Right cardiac atrium (tissue), 5 donors: ENCODE data around the gene IVL. TPM values are rescaled to one million over a fixed set of nuclear protein-coding genes. Genes with fewer than 3 reads are reported as not detected.

Experiments used
- ATAC-seq, 2 donors: fragments of 200-7000 bp; cut with Tn5 transposase; one replicate each; pipeline versions ENCODE4 v1.8.0 to v1.9.1; 2020; ENCODE audit warnings: moderate library complexity in 2 of 2, mild to moderate bottlenecking in 1 of 2
- DNase-seq, 3 donors: peaks; one replicate each; pipeline ENCODE4 v3.0.0-alpha.2; 2020
- H3K27ac ChIP-seq: one replicate; pipeline ENCODE4 v1.5.1; 2013; ENCODE audit warnings: mild to moderate bottlenecking, low read length, control low read depth, moderate library complexity
- H3K27me3 ChIP-seq: one replicate; pipeline ENCODE4 v1.6.1; 2013; ENCODE audit not compliant: control insufficient read depth, insufficient read depth
- H3K4me1 ChIP-seq: one replicate; pipeline ENCODE4 v1.6.1; 2013; ENCODE audit warnings: low read length; ENCODE audit not compliant: control insufficient read depth, insufficient read depth
- H3K4me3 ChIP-seq: one replicate; pipeline ENCODE4 v1.5.1; 2013; ENCODE audit warnings: low read length, control low read depth
- H3K9me3 ChIP-seq: one replicate; pipeline ENCODE4 v1.6.1; 2013; ENCODE audit warnings: low read length; ENCODE audit not compliant: control insufficient read depth
- WGBS: extraction: QIAGEN DNeasy Blood & Tissue Kit; methylation state at CpG from one replicate; pipeline ENCODE4 v1.1.7; 2013; 5-methylcytosine and 5-hydroxymethylcytosine counted together
- intact Hi-C, 4 donors: fragments of 100-400 bp; cut with DNase I; formaldehyde crosslinking; loops; one replicate each; pipeline versions ENCODE4 v1.11.0 to v1.14.0; 2022 to 2023
- polyA plus RNA-seq: library from polyadenylated mRNA; stranded (reverse); fragments of 200-250 nt; gene quantifications from one replicate; pipeline ENCODE4 v1.2.3, GENCODE V29; 2013
- total RNA-seq, 4 donors: library from RNA; stranded (reverse); fragmentation: NEBNext Ultra II Directional; extraction: Animal tissue kit (Norgen Biotek cat#: 25700); gene quantifications; one replicate each; pipeline ENCODE4 v1.2.1, GENCODE V29; 2021
- donor health status: healthy with polysubstance abuse.
- donor health status: DM: no; HTN: yes; CAD: no.
- donor health status: DM: no; HTN: no; CAD: no.
- donor health status: DM: no; HTN: yes; CAD: no; lungs with severe emphysema.
- donor health status: DM: yes; HTN: yes; CAD: no.

IVL gene
- total and polyA plus RNA-seq, 5 donors, result not detected

DNA sequence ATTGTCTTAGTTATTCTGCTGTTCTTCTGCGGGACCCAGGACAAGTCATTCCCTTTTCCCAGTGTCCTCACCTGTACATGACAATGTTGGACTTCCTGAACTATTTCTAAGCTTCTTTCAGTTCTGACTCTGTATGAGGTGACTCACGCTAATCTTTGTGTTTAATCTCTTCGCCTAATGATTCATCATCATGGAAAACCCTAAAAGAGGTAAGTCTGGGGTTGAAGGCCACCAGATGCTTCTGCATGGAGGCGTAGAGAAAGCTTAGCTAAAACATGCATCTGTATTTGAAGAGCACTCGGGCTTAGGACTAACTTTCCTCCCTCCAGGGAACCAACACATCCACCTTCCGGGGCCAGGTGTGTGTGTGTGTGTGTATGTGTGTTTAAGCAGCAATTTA lies 46.1 kb downstream of the IVL start:
- DNase-seq, result no peak
- no peaks in the 10 kb centered on the region for H3K4me1 ChIP-seq
- 76% methylated on average over 6 of the region's 6 CpGs for WGBS
- H3K27me3 ChIP-seq, result no peaks in the 10 kb centered on the region
- no peak for ATAC-seq
- intact Hi-C loops, result no loop called here
- H3K4me3 ChIP-seq, result no peak overlapping the region
- no peak overlapping the region for H3K27ac ChIP-seq
- H3K9me3 ChIP-seq, result no peaks in the 10 kb centered on the region

DNA sequence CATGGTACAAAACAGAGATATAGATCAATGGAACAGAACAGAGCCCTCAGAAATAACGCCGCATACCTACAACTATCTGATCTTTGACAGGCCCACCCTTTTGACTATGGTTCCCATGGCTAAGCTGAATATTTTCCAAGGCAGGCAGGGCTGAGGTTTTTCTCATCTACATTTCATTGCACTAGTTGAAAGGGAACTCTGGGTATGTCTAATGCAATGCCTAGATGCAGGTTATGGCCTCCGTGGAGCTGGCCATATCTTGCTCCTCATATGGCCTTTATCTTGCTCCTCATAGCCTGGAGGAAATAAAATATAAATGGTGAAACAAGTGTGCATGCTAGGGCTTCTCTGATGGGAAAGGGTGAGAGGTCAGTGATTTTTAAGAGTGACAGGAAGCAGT lies 49.2 kb downstream of the IVL start:
- no peak overlapping the region for H3K27ac ChIP-seq
- ATAC-seq (no peak), DNase-seq (no peak)
- intact Hi-C loops, result no loop called here
- no peaks in the 10 kb centered on the region for H3K4me1 ChIP-seq
- H3K9me3 ChIP-seq, result no peaks in the 10 kb centered on the region
- 81% methylated on average over 3 of the region's 3 CpGs for WGBS
- H3K4me3 ChIP-seq, result no peak overlapping the region
- no peaks in the 10 kb centered on the region for H3K27me3 ChIP-seq

GRCh38 chr1:152959273-152959672 lies 50.9 kb downstream of the IVL start:
- Histone ChIP-seq H3K9me3 (no peaks in the 10 kb centered on the region), H3K27me3 (no peaks in the 10 kb centered on the region), H3K27ac (no peak overlapping the region), H3K4me1 (no peaks in the 10 kb centered on the region), H3K4me3 (no peak overlapping the region)
- 78% methylated on average over 3 of the region's 3 CpGs for WGBS
- no peak for DNase-seq
- intact Hi-C loops, result no loop called here
- ATAC-seq, result no peak

DNA sequence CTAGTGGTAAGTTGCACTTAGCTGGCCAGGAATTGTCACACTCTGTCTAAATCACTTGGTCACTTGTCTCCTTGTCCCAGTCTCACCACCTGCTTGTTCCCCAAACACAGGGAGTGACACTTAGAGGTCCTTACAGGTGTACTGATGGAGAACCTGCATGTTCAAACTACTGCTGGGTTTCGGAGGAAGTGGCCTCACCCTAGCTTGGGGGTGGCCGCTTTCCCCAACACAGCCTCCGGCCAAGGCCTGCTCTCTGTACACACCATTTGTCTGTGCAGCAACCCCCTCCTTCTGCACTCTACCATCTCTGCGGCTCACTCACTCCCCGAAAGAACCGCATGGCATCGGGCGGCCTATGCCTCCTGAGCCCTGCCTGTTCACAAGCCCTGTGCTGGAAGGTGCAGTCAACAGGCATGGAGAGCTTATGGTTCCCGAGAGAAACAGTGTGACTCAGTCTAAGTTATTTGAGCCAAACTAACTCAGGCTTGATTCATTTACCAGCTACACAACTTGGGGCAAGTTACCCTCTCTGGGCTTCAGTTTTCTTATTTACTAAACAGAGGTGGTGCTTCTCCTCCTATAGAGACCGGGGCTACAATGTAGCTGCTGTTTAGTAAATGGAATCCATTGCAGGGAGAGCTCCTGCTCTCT lies 51.6 kb downstream of the IVL start:
- no peaks in the 10 kb centered on the region for H3K27me3 ChIP-seq
- DNase-seq, result no peak
- intact Hi-C loops, result no loop called here
- no peak overlapping the region for H3K27ac ChIP-seq
- H3K4me1 ChIP-seq, result no peaks in the 10 kb centered on the region
- H3K4me3 ChIP-seq, result no peak overlapping the region
- no peak for ATAC-seq
- 89% methylated on average over 10 of the region's 10 CpGs for WGBS
- H3K9me3 ChIP-seq, result no peaks in the 10 kb centered on the region

- no peak overlapping the region for H3K4me3 ChIP-seq
- H3K27me3 ChIP-seq, result no peaks in the 10 kb centered on the region
- H3K9me3 ChIP-seq, result no peaks in the 10 kb centered on the region
- DNase-seq, result no peak
- 67% methylated on average over 10 of the region's 10 CpGs for WGBS
- no peaks in the 10 kb centered on the region for H3K4me1 ChIP-seq
- H3K27ac ChIP-seq, result no peak overlapping the region
- ATAC-seq, result no peak
- intact Hi-C loops, result no loop called here
Observed at GRCh38 chr1:152960452-152961044, 52.2 kb downstream of the IVL start.

Other genes with a start within 250 kb of the IVL start
- gene LCE2D, start 245.2 kb upstream of the IVL start, total RNA-seq, result not detected
- not detected for gene LCE2D, start 245.2 kb upstream of the IVL start, polyA plus RNA-seq
- gene LCE2C, start 233.3 kb upstream of the IVL start, total RNA-seq, result not detected
- gene LCE2C, start 233.3 kb upstream of the IVL start, polyA plus RNA-seq, result not detected
- gene LCE2B, start 222.4 kb upstream of the IVL start, total RNA-seq, result not detected
- gene LCE2B, start 222.4 kb upstream of the IVL start, polyA plus RNA-seq, result not detected
- gene LCE2A, start 210.2 kb upstream of the IVL start, total RNA-seq, result not detected
- not detected for gene LCE2A, start 210.2 kb upstream of the IVL start, polyA plus RNA-seq
- gene LCE4A, start 200.4 kb upstream of the IVL start, total RNA-seq, result not detected
- not detected for gene LCE4A, start 200.4 kb upstream of the IVL start, polyA plus RNA-seq
- gene KPRP, start 150.5 kb upstream of the IVL start, total RNA-seq, result not detected
- gene KPRP, start 150.5 kb upstream of the IVL start, polyA plus RNA-seq, result not detected
- not detected for gene LCE1F, start 133.4 kb upstream of the IVL start, total RNA-seq
- gene LCE1F, start 133.4 kb upstream of the IVL start, polyA plus RNA-seq, result not detected
- gene LCE1E, start 122.3 kb upstream of the IVL start, total RNA-seq, result not detected
- not detected for gene LCE1E, start 122.3 kb upstream of the IVL start, polyA plus RNA-seq
- gene LCE1D, start 111.8 kb upstream of the IVL start, total RNA-seq, result not detected
- gene LCE1D, start 111.8 kb upstream of the IVL start, polyA plus RNA-seq, result not detected
- not detected for gene LCE1C, start 101.9 kb upstream of the IVL start, total RNA-seq
- gene LCE1C, start 101.9 kb upstream of the IVL start, polyA plus RNA-seq, result not detected
- gene LCE1B, start 96.6 kb upstream of the IVL start, total RNA-seq, result not detected
- not detected for gene LCE1B, start 96.6 kb upstream of the IVL start, polyA plus RNA-seq
- gene LCE1A, start 81.1 kb upstream of the IVL start, total RNA-seq, result not detected
- gene LCE1A, start 81.1 kb upstream of the IVL start, polyA plus RNA-seq, result not detected
- gene LCE6A, start 65.7 kb upstream of the IVL start, total RNA-seq, result not detected
- not detected for gene LCE6A, start 65.7 kb upstream of the IVL start, polyA plus RNA-seq
- gene LCE7A, start 48.5 kb upstream of the IVL start, total RNA-seq, result not detected
- gene LCE7A, start 48.5 kb upstream of the IVL start, polyA plus RNA-seq, result not detected
- gene SMCP, start 30.2 kb upstream of the IVL start, total RNA-seq, result not detected
- not detected for gene SMCP, start 30.2 kb upstream of the IVL start, polyA plus RNA-seq
- gene SPRR5, start 38.7 kb downstream of the IVL start, total RNA-seq, result not detected
- gene SPRR5, start 38.7 kb downstream of the IVL start, polyA plus RNA-seq, result not detected
- not detected for gene SPRR4, start 62.1 kb downstream of the IVL start, total RNA-seq
- not detected for gene SPRR4, start 62.1 kb downstream of the IVL start, polyA plus RNA-seq
- gene SPRR1A, start 75.5 kb downstream of the IVL start, total RNA-seq, result not detected
- gene SPRR1A, start 75.5 kb downstream of the IVL start, polyA plus RNA-seq, result not detected
- gene SPRR3, start 93.2 kb downstream of the IVL start, total RNA-seq, result not detected
- gene SPRR3, start 93.2 kb downstream of the IVL start, polyA plus RNA-seq, result 0.50 TPM
- gene SPRR1B, start 122.7 kb downstream of the IVL start, total RNA-seq, result not detected
- gene SPRR1B, start 122.7 kb downstream of the IVL start, polyA plus RNA-seq, result not detected
- not detected for gene SPRR2D, start 132.6 kb downstream of the IVL start, total RNA-seq
- not detected for gene SPRR2D, start 132.6 kb downstream of the IVL start, polyA plus RNA-seq
- not detected for gene SPRR2A, start 149.0 kb downstream of the IVL start, total RNA-seq
- gene SPRR2A, start 149.0 kb downstream of the IVL start, polyA plus RNA-seq, result 0.14 TPM
- not detected for gene SPRR2B, start 163.1 kb downstream of the IVL start, total RNA-seq
- not detected for gene SPRR2B, start 163.1 kb downstream of the IVL start, polyA plus RNA-seq
- not detected for gene SPRR2E, start 186.0 kb downstream of the IVL start, total RNA-seq
- gene SPRR2E, start 186.0 kb downstream of the IVL start, polyA plus RNA-seq, result not detected
- gene SPRR2F, start 205.0 kb downstream of the IVL start, total RNA-seq, result under 1 TPM in 1 of 4 donors, not detected in 3; 0.37 TPM
- gene SPRR2F, start 205.0 kb downstream of the IVL start, polyA plus RNA-seq, result not detected
- not detected for gene SPRR2G, start 242.3 kb downstream of the IVL start, total RNA-seq
- gene SPRR2G, start 242.3 kb downstream of the IVL start, polyA plus RNA-seq, result not detected